Stromal cell of bone marrow (primary cell): Measurements from ENCODE around the gene MBNL2.

Experiments
- DNase-seq: peaks from one replicate; pipeline ENCODE4 v3.0.0-alpha.2; 2012; ENCODE audit warnings: low read depth

MBNL2 gene

DNA sequence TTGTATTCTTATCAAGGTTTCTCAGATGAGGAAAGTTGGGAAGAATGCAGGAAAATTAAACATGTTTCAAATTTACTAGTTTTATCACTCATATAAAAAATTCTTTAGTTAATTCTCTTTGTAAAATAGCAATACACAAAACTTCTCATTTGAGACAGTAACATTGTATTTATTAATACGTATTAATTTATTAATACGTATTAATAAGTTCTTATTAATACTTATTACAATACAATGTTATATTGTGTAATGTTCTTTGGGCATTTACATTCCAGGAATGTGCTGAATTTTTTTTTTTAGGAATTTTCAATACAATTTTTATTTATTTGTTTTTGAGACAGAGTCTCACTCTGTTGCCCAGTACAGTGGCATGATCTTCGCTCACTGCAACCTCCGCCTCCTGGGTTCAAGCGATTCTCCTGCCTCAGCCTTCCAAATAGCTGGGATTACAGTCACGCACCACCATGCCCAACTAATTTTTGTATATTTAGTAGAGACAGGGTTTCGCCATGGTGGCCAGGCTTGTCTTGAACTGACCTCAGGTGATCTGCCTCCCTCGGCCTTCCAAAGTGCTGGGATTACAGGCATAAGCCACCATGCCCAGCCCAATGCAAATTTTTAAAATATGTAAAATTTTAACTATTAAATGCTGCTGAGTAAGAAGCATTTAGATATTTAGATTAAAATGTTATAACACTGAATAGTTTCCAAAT lies 31.6 kb downstream of the MBNL2 start:
- DNase-seq = no peak

DNA sequence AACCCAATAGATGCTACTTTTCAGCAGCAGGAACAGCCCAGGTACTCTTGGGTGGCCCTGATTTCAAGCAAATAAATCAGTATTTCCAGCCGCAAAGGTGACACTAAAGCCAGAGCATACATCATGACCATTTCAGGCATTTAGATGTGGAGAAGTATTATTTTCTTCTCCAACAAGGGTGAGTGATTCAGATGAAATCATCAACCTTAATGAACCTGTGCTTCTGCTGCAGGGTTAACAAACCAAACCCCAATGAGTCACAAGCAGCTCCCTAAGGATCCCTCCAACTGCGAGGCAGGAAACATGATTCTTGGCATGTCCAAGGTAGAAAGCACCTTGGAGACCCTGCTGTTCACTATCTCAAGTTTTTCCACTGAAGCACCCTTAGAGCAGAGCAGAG lies 32.7 kb downstream of the MBNL2 start:
- DNase-seq = peak; percentile 48

DNA sequence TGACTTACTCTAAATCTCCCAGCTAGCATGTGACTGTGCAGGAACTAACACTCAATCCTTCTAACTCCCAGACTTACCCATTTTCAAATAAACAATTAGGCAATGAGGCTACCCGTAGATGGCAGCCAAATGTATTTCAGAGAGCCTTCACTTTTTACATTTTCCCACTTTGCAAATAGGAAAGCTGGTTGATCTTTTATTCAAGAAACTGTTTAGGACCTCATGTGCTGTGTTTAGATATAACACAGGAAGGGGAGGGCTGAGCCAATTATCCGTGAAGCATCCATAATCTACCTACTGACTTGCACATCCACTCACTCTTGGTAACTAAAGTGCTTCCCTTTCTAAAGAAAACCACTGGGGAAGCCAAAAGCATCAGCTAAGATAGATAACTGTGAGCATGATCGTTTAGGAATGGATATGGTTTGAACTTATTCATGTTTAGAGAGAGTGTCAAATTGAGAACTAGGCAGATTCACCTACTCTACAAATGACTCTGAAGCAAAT lies 33.4 kb downstream of the MBNL2 start:
- no peak for DNase-seq

DNA sequence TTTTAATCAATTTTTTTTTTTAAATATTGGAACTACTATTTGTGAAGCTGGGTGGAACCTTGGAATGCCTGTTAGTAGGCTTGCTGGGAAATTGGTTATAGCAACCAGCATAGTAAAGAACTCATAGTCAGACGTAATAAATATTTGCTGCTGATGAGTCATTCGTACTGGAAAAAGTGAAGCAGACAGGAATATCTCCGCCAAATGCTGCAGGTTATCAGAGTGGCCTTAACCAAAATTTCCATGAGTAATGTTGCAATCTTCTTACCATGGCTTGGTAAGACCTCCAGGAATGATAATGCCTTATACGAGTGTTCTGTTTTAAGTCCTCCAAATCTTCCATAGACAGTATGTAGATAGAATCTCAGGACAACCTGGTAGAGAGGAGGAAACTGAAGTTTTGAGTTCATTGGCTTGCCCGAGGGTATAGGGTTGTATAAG lies 34.2 kb downstream of the MBNL2 start:
- peak; percentile 88 for DNase-seq

DNA sequence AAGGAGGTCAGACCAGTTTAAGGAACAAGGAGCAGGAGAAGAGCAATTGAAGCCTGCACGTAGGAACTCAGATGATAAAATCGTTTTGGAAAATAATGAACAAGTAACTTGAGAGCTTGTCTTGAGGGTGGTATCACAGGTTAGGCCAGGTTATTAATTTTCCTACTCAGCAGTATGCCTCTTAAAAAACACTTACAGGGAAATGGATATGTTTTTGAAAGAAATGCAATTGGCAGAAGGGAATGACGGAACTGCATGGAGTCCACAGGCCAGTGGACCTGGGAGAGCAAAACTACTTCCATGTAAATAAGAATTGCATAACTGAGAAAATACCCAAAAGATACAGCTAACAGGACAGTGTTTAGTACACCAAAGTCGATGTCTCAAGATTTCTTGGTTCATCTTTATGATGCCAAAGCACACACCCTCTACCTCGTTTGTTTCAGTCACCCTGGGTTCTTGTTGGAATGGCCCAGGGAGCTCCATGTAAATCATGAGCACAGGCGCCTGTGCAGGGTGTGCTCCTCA lies 35.2 kb downstream of the MBNL2 start:
- DNase-seq = no peak

DNA sequence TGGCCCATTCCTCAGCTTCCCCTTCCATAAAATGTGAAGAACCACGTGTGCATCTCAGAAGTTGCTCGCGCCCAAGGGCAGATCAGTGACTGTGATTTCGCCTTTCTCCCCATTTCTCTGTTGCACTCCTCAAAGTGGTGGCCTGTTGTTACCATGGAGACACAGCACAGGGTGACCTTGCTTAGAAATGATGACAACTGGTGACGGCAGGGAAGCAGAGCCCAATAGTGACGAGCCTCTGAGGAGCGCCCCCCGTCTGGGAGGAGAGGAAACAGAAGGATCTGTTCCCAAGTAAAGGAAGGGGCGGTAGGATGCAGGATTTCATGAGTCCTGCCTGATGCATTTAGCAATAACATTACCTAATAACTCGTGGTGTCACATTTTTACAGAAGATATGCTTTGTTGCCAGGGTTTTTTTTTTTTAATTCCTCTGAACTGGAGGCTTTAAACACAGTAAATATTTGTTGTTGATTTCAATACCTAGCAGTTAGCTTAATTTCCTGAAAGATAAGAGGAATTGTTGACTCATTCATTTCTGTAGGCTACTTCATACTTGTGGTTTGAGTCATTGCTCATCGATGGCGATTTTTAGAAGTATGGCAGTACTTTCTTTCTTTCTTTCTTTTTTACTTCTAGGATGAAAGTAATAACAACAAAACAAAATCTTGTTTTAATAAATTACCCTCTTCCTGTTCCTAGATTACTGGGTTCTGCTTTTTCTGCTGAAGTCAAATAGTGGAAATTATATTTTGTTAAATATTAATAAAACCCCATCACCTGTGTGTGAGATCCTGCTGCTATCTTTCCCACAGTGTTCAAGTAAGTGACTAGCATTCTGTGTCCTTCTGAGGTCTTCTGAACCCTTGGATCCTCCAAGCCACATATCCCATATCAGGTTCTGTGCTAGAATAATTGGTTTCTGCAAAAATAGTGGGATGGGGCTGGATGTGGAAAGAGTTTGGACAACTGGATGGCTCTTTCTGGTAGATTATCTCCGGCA lies 36.0 kb downstream of the MBNL2 start:
- DNase-seq = peak; percentile 56

DNA sequence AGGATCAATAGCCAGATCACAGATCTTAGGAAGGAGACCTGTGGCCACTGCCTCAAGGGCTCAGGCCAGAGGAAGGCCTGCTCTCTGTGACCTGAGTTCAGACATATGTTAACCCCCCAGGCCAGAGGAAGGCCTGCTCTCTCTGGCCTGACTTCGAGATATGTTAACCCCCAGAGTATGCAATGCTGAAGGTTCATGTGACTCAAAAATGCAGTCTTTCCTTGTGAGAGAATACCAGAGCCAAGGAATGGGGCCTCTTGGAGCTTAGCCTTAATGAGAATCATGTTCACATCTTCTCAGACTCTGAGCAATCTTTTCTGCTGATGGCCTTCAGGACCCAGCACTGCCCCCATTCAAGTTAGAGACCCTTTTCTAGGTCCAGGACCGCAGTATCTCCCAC lies 36.7 kb downstream of the MBNL2 start:
- DNase-seq = no peak

DNA sequence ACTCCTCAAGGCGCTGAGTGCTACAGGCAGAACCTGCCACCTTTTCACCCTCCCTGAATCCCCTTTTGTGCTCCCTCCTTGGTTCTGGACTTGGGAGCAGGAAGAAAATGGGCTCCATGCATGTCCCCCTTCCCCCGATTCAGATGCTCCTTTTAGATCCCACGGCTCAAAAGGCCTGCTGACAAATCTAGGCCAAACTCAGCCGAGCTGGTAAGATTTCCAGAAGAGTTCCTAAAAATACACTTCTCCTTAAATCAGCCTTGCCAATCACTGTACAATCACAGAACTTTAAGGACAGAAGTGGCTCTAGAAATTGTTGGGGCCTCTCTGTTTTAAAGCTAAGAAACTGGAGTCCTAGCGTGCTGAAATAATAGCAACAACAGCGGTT lies 37.3 kb downstream of the MBNL2 start:
- DNase-seq = no peak

DNA sequence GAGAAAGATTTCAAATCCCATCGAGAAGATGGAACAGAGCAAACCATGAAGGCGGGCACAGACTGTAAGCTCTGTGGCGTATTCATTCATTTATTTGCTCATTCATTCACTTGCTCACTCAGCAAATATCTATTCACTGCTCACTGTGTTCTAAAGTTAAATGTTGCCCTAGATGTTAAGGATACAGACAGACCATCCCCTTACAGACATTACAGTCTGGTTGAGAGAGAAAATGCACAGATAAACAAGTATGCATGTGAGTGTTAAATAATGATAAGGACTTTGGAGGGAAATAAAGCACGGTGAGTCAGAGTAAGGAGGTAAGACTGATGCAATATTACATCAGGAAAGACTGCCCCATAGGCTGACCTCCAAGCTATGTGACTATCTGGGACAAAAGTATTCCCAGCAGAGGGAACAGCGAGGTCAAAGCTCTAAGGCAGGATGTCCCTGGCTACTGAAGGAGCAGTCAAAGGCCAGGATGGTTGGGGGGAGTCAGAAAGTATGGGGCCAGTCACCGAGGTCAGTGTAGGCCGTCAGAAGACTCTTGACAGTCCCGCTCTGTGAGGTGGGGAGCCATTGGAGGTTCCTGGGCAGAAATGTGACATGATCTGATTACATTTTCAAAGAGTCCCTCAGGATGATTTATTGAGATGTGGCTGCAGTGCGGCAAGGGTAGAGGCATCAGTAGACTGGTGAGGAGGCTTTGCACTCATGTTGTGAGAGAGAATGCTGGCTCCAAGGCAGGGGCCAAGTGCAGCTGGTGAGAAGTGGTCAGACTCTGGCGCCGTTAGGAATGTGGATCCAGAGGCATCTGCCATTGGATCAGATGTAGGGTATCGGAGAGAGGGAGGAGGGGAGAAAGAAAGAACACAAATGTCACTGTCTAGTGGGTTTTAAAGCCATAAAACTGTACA lies 37.9 kb downstream of the MBNL2 start:
- no peak for DNase-seq

DNA sequence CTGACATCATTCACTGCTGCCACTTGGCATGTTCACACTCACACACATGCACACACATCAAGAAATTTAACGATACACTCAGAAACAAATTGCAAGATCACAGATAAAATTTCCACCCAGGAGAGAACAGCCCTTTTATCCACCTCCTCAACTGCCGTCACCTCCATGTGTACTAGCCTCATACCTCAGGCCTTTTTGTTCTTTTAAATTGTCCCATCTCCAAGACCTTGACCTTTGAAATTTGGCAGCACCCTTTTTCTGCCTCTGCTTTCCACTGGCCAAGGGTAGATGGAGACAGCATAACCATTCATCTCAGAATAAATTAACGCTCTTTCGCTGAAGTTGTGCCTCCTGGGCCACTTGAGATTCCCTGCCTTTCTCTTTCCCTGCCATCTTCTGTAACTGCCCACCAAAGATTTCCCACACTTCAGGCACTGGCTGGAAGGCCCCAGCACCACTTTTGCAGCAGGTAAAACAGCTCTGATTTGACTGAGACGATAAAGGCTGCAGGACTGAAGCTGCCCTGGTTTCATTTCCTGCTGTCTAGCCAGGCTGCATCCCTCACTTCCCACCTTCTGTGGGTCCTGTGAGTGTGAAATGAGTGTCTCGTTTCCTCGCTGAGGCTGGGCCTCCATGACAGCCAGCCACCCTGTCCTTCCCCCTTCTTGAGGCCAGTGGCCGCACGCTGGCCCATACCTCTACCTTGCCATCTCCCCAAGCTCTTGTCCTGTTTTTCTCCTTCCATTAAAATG lies 39.3 kb downstream of the MBNL2 start:
- DNase-seq = no peak

DNA sequence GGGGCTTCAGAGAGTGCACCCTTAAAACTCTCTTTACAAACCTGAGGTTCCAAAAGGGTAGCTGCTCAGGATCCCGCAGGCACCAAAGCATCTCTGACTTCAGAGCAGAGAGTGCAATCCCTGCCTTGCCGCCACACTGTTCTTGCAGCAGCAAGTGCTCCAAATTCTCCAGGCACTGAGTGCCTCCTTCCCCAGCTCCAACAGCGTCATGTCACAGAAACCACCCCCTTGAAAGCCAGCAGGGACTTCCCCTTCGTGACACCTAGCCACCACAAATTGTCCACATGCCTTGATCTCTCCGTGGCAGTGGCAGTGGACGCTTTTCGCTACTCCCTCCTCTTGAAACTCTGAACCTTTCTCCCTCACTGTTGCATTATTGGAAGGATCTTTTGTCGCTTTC lies 39.9 kb downstream of the MBNL2 start:
- DNase-seq = no peak

DNA sequence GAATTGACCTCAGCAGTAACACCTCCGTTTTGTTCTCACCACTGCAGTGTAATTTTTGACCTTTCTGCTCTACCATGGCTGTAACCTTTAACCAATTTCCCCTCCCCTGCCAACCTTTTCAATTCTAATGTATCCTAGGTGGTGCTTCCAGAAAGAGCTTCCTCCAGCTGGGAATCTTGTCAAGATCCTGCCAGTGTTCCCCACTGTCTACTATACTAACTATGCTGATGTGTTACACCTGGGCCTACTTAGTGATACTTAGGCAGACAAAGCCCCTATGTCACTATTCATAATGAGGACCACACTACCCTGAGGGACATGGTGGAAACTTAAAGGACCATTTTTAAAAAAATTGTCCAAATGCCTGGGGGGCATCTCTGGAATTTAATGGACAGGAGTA lies 41.0 kb downstream of the MBNL2 start:
- DNase-seq = no peak

DNA sequence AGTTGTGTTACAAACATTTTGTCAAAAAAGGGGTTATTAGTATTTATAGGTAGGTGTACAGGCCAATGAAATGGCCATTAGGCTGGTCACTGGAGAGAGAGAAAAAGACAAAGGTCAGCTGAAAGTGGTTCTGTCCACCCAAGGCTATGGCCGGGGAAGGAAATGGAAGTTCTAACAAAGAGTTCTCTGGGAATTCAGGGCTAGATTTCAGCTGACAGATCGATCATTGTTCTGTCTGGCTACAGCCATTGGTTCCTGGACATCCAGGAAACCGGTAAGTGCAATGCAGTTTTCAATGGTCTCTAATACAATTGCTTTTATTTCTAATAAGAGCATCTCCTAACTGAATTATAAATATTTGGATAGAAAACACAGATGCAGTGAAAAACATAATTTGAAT lies 42.5 kb downstream of the MBNL2 start:
- no peak for DNase-seq

DNA sequence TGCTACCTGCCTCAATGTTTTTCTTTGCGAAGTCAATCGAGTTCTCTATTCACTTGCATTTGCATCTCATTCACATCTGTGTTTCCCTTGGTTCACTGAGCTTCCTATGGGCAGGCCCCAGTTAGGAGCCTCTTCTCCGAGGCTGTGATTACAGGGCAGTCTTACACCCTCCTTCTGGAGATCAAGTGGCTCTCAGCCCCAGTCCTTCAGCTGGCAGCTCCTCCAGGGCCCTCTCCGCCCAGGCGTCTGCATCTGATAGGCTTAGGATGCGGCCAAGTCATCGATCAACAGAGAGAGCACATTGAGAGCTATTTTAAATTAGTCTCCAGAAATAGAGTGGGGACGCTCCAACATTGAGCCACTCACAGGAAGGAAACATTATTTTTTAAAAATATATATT lies 44.2 kb downstream of the MBNL2 start:
- DNase-seq = no peak

DNA sequence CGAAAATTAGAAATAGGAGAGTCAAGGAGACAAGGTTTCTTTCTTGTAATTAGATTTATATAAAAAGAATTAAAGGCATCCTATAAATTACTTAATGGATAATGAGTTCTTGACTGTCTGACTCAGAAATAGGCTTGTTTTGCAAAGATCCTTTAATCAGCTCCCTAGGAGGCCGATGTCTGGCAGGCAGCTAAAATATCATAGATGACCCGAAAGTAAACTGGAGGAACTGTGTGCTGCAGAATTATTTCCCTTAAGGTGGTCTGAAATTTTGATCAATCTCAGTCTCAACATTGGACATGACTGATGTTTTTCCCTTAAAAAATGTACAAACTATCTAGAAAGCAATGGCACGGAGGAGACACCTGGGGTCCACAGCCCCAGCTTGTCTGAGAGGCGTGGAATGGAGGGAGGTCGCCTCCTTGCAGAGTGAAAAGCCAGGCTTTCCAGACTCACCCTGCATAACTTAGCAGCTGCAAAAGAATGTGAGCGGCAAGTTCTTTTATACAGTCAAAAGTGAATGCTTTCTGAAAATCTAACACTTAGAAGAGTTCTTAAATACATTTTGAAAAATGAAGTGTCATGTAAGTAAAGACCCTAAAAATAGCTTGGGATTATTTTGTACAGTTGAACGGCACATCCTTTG lies 44.8 kb downstream of the MBNL2 start:
- no peak for DNase-seq

DNA sequence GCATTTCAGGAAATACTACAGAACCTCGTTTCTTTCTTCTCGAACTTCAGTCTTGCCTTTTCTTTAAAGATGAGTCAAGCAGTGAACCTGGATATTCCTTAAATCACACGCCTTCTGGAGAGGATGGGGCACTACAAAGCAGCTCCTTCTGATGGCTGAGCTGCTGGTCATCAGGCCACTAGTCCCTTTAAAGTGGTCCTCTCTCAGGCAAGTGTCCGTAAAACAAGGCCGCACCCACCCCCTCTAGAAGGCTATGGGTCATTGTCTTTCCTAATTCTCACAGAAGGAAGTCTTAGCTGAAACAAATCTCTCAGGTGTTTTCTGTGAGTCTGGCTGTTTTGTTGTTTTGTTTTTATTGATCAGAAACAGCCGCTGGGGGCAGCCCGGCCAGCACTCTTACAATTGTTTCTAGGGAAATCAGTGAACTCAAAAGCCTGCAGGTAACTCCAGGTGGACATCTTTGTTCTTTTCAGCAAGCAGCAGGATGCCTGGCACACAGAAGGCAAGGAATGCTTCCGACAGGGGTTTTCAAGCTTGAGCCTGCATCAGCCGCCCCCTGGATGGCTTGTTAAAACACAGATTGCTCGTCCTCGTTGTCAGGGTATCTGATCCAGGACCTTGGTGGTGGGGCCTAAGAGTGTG lies 45.4 kb downstream of the MBNL2 start:
- no peak for DNase-seq

DNA sequence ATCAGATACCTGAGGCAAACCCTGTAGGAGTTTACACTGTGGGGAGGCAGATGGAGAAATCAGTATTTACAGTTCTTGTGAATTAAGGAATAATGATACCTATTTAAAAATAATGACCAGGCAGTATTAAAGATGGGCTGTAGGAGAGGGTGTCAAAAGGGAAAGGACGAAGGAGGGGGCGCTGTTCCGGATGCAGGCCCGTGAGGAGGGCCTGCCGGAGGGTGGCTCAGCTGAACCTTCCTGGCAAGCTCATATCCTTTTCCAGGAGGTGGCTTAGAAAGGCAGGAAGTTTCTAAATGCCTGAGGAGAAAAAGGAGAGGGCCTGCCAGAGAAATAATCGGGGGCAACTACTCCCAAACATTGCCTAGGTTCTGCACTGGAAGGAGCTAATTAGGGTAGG lies 46.6 kb downstream of the MBNL2 start:
- DNase-seq = no peak

DNA sequence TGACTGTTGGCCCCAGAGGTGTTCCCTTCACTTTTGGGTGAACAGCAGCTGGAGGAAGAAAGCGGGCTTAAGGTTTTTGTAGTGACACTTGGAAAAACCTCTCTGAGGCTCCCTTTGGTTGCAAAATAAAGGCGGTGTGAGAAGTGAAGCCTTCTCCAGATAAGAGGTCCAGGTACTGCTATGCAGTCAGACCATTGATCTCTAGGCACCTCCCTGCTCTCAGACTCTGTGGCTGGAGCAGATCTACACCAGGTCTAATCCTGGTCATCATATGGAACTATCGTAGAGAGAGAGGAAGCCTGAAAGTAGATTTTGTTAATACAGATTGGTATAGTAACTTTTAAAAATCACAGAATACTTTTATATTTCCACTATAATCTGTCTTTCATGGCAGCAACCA lies 47.5 kb downstream of the MBNL2 start:
- DNase-seq = no peak

DNA sequence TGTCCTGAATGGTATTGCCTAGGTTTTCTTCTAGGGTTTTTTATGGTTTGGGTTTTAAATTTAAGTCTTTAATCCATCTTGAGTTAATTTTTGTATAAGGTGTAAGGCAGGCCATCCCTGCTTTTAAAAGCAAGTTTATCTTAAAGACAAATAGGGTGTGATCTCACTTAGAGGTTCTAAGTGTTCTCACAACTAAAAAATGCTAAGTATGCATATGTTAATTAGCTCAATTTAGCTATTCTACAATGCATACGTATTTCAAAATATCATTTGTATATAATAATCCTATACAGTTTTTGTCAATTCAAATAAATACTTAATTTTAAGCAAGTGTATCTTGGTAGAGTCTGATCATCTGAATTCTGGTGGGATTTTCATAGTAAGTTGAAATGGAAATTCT lies 50.4 kb downstream of the MBNL2 start:
- no peak for DNase-seq

DNA sequence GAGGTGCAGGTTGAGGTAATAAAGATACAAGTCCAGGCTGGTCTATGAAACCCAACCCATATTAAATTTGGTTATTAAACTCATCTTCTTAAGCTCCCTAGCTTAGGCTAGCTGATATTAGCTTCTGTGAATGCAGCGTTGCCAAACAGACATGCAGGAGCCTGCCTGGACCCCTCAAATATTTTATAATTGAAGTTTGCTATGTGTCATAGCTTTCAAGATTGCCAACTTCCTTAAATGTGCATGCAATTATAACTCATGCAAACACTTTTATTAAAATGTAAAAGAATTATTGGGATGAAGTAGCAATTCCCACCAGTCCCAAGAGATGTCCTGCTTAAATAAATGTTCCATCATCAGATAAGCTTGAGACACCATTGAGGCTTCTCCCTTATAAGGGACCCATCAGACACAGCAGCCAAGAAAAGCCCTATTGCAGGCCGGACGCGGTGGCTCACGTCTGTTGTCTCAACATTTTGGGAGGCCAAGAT lies 51.3 kb downstream of the MBNL2 start:
- no peak for DNase-seq
